ENCODE data around the gene CEP55.
"Not testable (repeated sequence)": the region's sequence is repeated elsewhere in the genome, so short reads cannot be mapped to it uniquely, and the experiment has no call there.

DNA sequence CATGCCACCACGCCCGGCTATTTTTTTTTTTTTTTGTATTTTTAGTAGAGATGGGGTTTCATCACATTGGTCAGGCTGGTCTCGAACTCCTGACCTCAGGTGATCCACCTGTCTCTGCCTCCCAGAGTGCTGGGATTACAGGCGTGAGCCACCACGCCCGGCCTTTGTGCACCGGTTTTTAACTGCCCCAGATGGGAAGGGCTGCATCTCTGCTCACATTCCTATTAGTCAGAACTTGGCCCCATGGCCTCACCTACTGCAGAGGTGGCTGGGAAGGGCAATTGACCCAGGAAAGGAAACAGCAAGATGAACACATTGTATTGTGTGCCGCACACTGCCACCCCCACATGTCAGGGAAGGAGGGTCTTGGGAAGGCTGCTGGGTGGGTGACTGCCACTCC, 50.6 kb downstream of the CEP55 start:
- TF ChIP-seq, protein P1, sequence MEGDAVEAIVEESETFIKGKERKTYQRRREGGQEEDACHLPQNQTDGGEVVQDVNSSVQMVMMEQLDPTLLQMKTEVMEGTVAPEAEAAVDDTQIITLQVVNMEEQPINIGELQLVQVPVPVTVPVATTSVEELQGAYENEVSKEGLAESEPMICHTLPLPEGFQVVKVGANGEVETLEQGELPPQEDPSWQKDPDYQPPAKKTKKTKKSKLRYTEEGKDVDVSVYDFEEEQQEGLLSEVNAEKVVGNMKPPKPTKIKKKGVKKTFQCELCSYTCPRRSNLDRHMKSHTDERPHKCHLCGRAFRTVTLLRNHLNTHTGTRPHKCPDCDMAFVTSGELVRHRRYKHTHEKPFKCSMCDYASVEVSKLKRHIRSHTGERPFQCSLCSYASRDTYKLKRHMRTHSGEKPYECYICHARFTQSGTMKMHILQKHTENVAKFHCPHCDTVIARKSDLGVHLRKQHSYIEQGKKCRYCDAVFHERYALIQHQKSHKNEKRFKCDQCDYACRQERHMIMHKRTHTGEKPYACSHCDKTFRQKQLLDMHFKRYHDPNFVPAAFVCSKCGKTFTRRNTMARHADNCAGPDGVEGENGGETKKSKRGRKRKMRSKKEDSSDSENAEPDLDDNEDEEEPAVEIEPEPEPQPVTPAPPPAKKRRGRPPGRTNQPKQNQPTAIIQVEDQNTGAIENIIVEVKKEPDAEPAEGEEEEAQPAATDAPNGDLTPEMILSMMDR (IDR thresholded peaks at IDR 0.05) = not testable (repeated sequence)
- TF ChIP-seq POLR2A (IDR thresholded peaks at IDR 0.05) = not testable (repeated sequence)
